ENCODE measurements around the gene ARHGEF11. TPM values are rescaled to one million over a fixed set of nuclear protein-coding genes. Genes with fewer than 3 reads are reported as not detected.

The ARHGEF11 gene
- total and polyA plus RNA-seq, 9 of the 15 experiments (the other 6 are each of a cell fraction or from before 2014, with no cell fraction given) = 0.14 to 15.5 (median 9.0) TPM

GRCh38 chr1:156942576-156942975, 103.0 kb downstream of the ARHGEF11 start:
- Histone ChIP-seq H3K4me2 (ENCODE audit: insufficient read depth, low read length) (no peak overlapping the region), H4K20me1 (replicated peaks; ENCODE audit: control insufficient read depth, insufficient read depth, low read length) (no peaks in the 10 kb centered on the region), H3K27me3 (ENCODE audit: control insufficient read depth in 2 of 2, insufficient read depth in 2 of 2, low read length in 2 of 2) (no peaks in the 10 kb centered on the region), H3K27ac (ENCODE audit: extremely low read depth, low read depth, low read length) (no peak overlapping the region), H3K9me3 (replicated peaks; ENCODE audit: control insufficient read depth, insufficient read depth, low read depth, low read length) (no peaks in the 10 kb centered on the region), H2AFZ (ENCODE audit: low read depth, low read length) (no peak overlapping the region), H3K9ac (ENCODE audit: insufficient read depth in 1 of 2, low read depth in 2 of 2, low read length in 2 of 2) (no peak overlapping the region), H3K36me3 (ENCODE audit: control insufficient read depth, insufficient read depth, low read length) (peaks cover 55% of the 10 kb centered on the region; the same call in 2 of the 3 replicates), H3K4me3 (no peak overlapping the region), H3K4me1 (replicated peaks in 1 of 2; ENCODE audit: control insufficient read depth in 2 of 2, insufficient read depth in 2 of 2, low read length in 2 of 2) (no peaks in the 10 kb centered on the region; a peak in 2 of 5 replicates), H3K79me2 (ENCODE audit: control insufficient read depth, insufficient read depth, low read length) (no peaks in the 10 kb centered on the region), H3K9me1 (ENCODE audit: control insufficient read depth, insufficient read depth, low read length) (peaks cover 3% of the 10 kb centered on the region)
- DNase-seq (ENCODE audit: extremely low read depth in 1 of 4, low spot score in 3 of 4) = no peak
- in situ Hi-C loops (cut with MboI) = no loop called here
- ChIA-PET POLR2A (interaction anchor here (1.0 to 1.2 kb wide), 2 partner anchors 17 to 30 kb away, joined by 3 read pairs; no protein-coding TSS in a partner anchor), CTCF (ENCODE audit: low intra/inter-chr PET ratio) (no interaction called here)
- no peak for ATAC-seq
- 74% methylated on average over 7 of the region's 7 CpGs for WGBS (ENCODE audit: insufficient coverage, low coverage, missing lambda C conversion rate)
- TF ChIP-seq NFIC (IDR thresholded peaks at IDR 0.05) (0 out of 2 replicates have a peak, but pooled peaks have one; percentile 2), SNRNP70 (optimal IDR thresholded peaks at IDR 0.05; ENCODE audit: low read depth, low read length) (no peak)
- no peak for FAIRE-seq
- BruUV-seq (replicated peaks) = no TSS peak
- intact Hi-C loops (cut with micrococcal nuclease) = no loop called here

GRCh38 chr1:156942176-156942575, 103.4 kb downstream of the ARHGEF11 start:
- intact Hi-C loops (cut with micrococcal nuclease) = no loop called here
- BruUV-seq (replicated peaks) = no TSS peak
- ATAC-seq = no peak
- Histone ChIP-seq H3K9me3 (replicated peaks; ENCODE audit: control insufficient read depth, insufficient read depth, low read depth, low read length) (no peaks in the 10 kb centered on the region), H3K4me1 (replicated peaks in 1 of 2; ENCODE audit: control insufficient read depth in 2 of 2, insufficient read depth in 2 of 2, low read length in 2 of 2) (no peaks in the 10 kb centered on the region; a peak in 2 of 5 replicates), H3K4me3 (no peak overlapping the region), H4K20me1 (replicated peaks; ENCODE audit: control insufficient read depth, insufficient read depth, low read length) (no peaks in the 10 kb centered on the region), H3K36me3 (ENCODE audit: control insufficient read depth, insufficient read depth, low read length) (peaks cover 53% of the 10 kb centered on the region; the same call in 2 of the 3 replicates), H3K9ac (ENCODE audit: insufficient read depth in 1 of 2, low read depth in 2 of 2, low read length in 2 of 2) (no peak overlapping the region), H3K9me1 (ENCODE audit: control insufficient read depth, insufficient read depth, low read length) (peaks cover 3% of the 10 kb centered on the region), H3K79me2 (ENCODE audit: control insufficient read depth, insufficient read depth, low read length) (no peaks in the 10 kb centered on the region), H3K27ac (ENCODE audit: extremely low read depth, low read depth, low read length) (no peak overlapping the region), H3K4me2 (ENCODE audit: insufficient read depth, low read length) (no peak overlapping the region), H2AFZ (ENCODE audit: low read depth, low read length) (no peak overlapping the region), H3K27me3 (ENCODE audit: control insufficient read depth in 2 of 2, insufficient read depth in 2 of 2, low read length in 2 of 2) (no peaks in the 10 kb centered on the region)
- ChIA-PET CTCF (ENCODE audit: low intra/inter-chr PET ratio) (no interaction called here), POLR2A (interaction anchor here (1.0 to 1.2 kb wide), 3 partner anchors 14 to 30 kb away, joined by 3 to 4 read pairs (median 3); no protein-coding TSS in a partner anchor)
- no peak for FAIRE-seq
- DNase-seq (ENCODE audit: extremely low read depth in 1 of 4, low spot score in 3 of 4) = no peak
- 26% methylated on average over 2 of the region's 3 CpGs for WGBS (ENCODE audit: insufficient coverage, low coverage, missing lambda C conversion rate)
- peak; percentile 43 for TF ChIP-seq NFIC (IDR thresholded peaks at IDR 0.05)
- TF ChIP-seq CTCF (IDR thresholded peaks at IDR 0.05 in 2 of 3, conservative IDR thresholded peaks at IDR 0.05 in 1 of 3; ENCODE audit: insufficient read depth in 2 of 3, low read depth in 1 of 3, low read length in 3 of 3) = no peak
- in situ Hi-C loops (cut with MboI) = no loop called here

Data from K562 (cell line).